OCI-LY3 (cell line): ENCODE data around the gene LRBA.

ENCODE experiments used
- CTCF ChIP-seq: fragments of 200-600, 300-600 bp; sonication (generic); IDR thresholded peaks from 2 replicates; pipeline ENCODE4 v1.5.1; 2014; ENCODE audit warnings: antibody characterized with exemption, low read length, low read depth
- EZH2phosphoT487 ChIP-seq: fragments of 200-600 bp; shearing (Covaris generic); IDR thresholded peaks from 2 replicates; pipeline ENCODE4 v1.6.1; 2018; ENCODE audit warnings: antibody characterized with exemption, mixed run types, low read depth

- TF ChIP-seq CTCF (no peak), EZH2phosphoT487 (no peak)
Observed at GRCh38 chr4:150773032-150773431, 242.1 kb downstream of the LRBA start.
